Measurements from ENCODE around the gene B4GALNT4.

DNA sequence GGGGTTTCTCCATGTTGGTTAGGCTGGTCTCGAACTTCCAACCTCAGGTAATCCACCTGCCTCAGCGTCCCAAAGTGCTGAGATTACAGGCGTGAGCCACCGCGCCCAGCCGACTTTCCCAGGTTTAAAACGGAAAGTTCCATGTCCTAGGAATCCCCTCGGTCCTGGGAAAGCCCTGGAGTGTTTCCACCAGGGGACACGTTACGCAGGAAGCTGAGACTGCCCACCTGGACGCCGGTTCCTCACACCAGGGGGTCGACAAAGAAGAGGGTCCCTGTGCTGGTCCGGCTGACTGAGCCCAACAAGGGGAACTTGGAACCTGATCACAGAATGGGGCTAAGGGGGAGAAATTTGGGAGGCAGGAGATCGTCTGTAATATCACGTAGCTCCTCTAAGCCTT is 3.5 kb upstream of the B4GALNT4 start:
- TF ChIP-seq POLR2A (IDR thresholded peaks at IDR 0.05), result no peak
- TF ChIP-seq CTCF (IDR thresholded peaks at IDR 0.05), result no peak
